Neutrophil (primary cell): Measurements from ENCODE around the gene CHFR.

ENCODE experiments used
- H3K27ac ChIP-seq: fragments of 200-600 bp; sonication (generic); 2 replicates; pipeline ENCODE4 v1.5.1; 2016; ENCODE audit warnings: mild to moderate bottlenecking, moderate library complexity
- H3K27me3 ChIP-seq: fragments of 200-600 bp; sonication (generic); 2 replicates; pipeline ENCODE4 v1.6.0; 2016; ENCODE audit warnings: mild to moderate bottlenecking
- H3K36me3 ChIP-seq: fragments of 200-600 bp; sonication (generic); 2 replicates; pipeline ENCODE4 v1.5.1; 2017
- H3K4me1 ChIP-seq, 2 experiments: fragments of 200-600 bp in 1 of 2; sonication (generic) in 1 of 2; 1 replicate in 1 of 2; 2 replicates in 1 of 2; pipeline versions ENCODE4 v1.5.1 to v1.6.1; 2013 to 2016; ENCODE audit warnings: low read depth in 1 of 2, low read length in 1 of 2, mild to moderate bottlenecking in 1 of 2, moderate library complexity in 1 of 2; ENCODE audit not compliant: control insufficient read depth in 1 of 2, insufficient read depth in 1 of 2
- H3K4me3 ChIP-seq, 2 experiments: fragments of 200-600 bp in 1 of 2; sonication (generic) in 1 of 2; 1 replicate in 1 of 2; 2 replicates in 1 of 2; pipeline ENCODE4 v1.5.1; 2013 to 2016; ENCODE audit warnings: low read depth in 1 of 2, low read length in 1 of 2, mild to moderate bottlenecking in 1 of 2, moderate library complexity in 1 of 2
- H3K9me3 ChIP-seq: fragments of 200-600 bp; sonication (generic); 2 replicates; pipeline ENCODE4 v1.5.1; 2016
- TF ChIP-seq, protein P1 (sequence below): fragments of 200-600 bp; sonication (generic); IDR thresholded peaks from 2 replicates; pipeline ENCODE4 v1.5.1; 2016; ENCODE audit warnings: antibody characterized with exemption

Gene CHFR

DNA sequence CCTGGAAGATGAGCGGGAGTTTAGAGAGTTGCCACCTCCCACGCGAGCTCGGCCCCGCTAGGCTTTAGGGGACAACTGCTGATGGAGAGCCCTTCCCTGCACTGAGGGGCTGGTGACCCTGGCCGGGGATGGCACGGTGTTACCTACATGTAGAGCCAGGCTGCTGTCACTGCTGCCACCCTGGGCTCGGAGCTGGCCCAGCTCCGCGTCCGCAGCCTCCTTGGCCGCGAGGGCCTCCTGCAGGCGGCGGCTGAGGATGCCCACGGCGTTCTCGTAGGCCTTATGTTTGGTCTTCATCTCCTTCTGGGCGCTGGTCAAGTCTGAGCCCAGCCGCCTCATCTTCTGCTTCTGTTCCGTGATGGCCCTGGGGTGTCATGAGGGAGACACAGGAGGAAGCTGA lies 101.2 kb downstream of the CHFR start:
- H3K27me3 ChIP-seq, result no peaks in the 10 kb centered on the region
- H3K27ac ChIP-seq, result no peak overlapping the region
- H3K9me3 ChIP-seq, result no peaks in the 10 kb centered on the region
- H3K4me1 ChIP-seq, result no peaks in the 10 kb centered on the region
- TF ChIP-seq, protein P1, sequence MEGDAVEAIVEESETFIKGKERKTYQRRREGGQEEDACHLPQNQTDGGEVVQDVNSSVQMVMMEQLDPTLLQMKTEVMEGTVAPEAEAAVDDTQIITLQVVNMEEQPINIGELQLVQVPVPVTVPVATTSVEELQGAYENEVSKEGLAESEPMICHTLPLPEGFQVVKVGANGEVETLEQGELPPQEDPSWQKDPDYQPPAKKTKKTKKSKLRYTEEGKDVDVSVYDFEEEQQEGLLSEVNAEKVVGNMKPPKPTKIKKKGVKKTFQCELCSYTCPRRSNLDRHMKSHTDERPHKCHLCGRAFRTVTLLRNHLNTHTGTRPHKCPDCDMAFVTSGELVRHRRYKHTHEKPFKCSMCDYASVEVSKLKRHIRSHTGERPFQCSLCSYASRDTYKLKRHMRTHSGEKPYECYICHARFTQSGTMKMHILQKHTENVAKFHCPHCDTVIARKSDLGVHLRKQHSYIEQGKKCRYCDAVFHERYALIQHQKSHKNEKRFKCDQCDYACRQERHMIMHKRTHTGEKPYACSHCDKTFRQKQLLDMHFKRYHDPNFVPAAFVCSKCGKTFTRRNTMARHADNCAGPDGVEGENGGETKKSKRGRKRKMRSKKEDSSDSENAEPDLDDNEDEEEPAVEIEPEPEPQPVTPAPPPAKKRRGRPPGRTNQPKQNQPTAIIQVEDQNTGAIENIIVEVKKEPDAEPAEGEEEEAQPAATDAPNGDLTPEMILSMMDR, result no peak
- no peak overlapping the region for H3K4me3 ChIP-seq
- peaks cover 80% of the 10 kb centered on the region for H3K36me3 ChIP-seq

DNA sequence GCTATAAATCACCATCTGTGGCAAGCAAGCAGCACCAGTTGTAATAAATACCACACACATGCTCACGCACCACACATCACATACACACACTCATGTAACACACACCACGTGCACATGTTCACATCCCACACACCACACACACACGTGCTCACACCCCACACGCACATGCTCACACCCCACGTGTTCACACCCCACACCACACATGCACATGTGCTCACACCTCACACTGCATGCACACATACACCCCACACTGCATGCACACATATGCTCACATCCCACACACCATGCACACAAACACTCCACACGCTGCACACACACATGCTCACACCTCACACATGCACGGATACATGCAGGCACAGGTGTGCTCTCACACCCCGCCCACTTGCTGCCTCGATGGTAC lies 102.8 kb downstream of the CHFR start:
- Histone ChIP-seq H3K9me3 (no peaks in the 10 kb centered on the region), H3K27me3 (no peaks in the 10 kb centered on the region), H3K4me1 (no peaks in the 10 kb centered on the region), H3K27ac (no peak overlapping the region), H3K4me3 (no peak overlapping the region), H3K36me3 (peaks cover 87% of the 10 kb centered on the region)
- TF ChIP-seq, protein P1, result no peak

DNA sequence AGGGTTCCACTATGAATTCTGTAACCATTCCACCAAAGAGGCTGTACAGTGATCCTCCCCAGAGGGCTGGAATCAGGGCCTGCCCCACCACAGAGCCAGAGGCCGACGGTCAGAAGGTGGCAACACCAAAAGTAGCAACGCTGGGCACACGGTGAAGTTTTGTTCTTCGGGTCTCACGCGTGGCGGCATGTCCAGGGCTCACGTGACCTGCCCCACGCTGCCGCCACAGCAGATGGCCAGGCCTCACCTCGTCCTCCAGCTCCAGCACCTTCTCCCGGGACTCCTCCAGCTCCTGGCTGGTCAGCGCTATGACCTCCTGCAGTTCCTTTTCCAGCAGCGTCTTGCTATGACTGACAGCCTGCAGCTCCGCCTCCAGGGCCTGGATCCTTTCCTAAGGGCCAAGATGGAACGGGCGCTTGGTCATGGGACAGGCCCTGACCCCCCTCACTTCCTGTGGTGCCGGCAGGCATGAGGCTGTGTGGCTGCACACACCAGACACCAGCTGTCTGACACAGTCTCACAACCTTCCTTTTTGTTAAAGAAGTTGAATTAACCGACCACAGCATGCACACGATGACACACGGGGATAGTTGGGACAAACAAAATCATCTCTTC lies 103.4 kb downstream of the CHFR start:
- H3K9me3 ChIP-seq, result no peaks in the 10 kb centered on the region
- no peak overlapping the region for H3K27ac ChIP-seq
- TF ChIP-seq, protein P1, result no peak
- no peak overlapping the region for H3K4me3 ChIP-seq
- H3K4me1 ChIP-seq, result no peaks in the 10 kb centered on the region
- peaks cover 87% of the 10 kb centered on the region for H3K36me3 ChIP-seq
- H3K27me3 ChIP-seq, result no peaks in the 10 kb centered on the region
